WI38 (cell line): ENCODE results near the gene UBR4.

ENCODE experiments used
- H3K4me3 ChIP-seq: 2 replicates; pipeline ENCODE4 v1.5.1; 2011; ENCODE audit warnings: low read depth, mild to moderate bottlenecking, control low read depth, low read length
- CTCF ChIP-seq: IDR thresholded peaks from 2 replicates; pipeline ENCODE4 v1.5.1; 2012; ENCODE audit warnings: low read depth, mild to moderate bottlenecking, control low read depth, low read length

Gene UBR4

GRCh38 chr1:19070891-19071621 lies 139.0 kb downstream of the UBR4 start:
- TF ChIP-seq CTCF, result no peak
- H3K4me3 ChIP-seq, result no peak overlapping the region

GRCh38 chr1:19070197-19070651 lies 139.8 kb downstream of the UBR4 start:
- H3K4me3 ChIP-seq, result no peak overlapping the region
- TF ChIP-seq CTCF, result no peak

- no peak for TF ChIP-seq CTCF
- H3K4me3 ChIP-seq, result no peak overlapping the region
Measured at GRCh38 chr1:19068639-19069276, 141.3 kb downstream of the UBR4 start.

GRCh38 chr1:19067912-19068638 lies 142.0 kb downstream of the UBR4 start:
- TF ChIP-seq CTCF, result no peak
- no peak overlapping the region for H3K4me3 ChIP-seq

GRCh38 chr1:19067182-19067911 lies 142.7 kb downstream of the UBR4 start:
- H3K4me3 ChIP-seq, result no peak overlapping the region
- no peak for TF ChIP-seq CTCF

- no peak overlapping the region for H3K4me3 ChIP-seq
- TF ChIP-seq CTCF, result no peak
Measured at GRCh38 chr1:19066874-19067181, 143.2 kb downstream of the UBR4 start.
